Kidney (tissue), 14 donors: Measurements from ENCODE around the gene SNTG2. TPM values are rescaled to one million over a fixed set of nuclear protein-coding genes. Genes with fewer than 3 reads are reported as not detected.
A peak's percentile ranks its signal among the peaks of the same experiment; 100 is the strongest.

ENCODE experiments used
- DNase-seq, 5 donors: peaks; one replicate each; pipeline ENCODE4 v3.0.0-alpha.2; 2013 to 2020
- FAIRE-seq: peaks from 2 replicates; lab custom pipeline; 2012; peaks lifted over from hg19 to GRCh38; lab: Jason Lieb, UNC
- H3K27ac ChIP-seq, 2 donors: one replicate each; pipeline ENCODE4 v1.7.0; 2013; ENCODE audit warnings: low read depth in 2 of 2, low read length in 2 of 2, inconsistent platforms in 1 of 2
- H3K27me3 ChIP-seq: one replicate; pipeline ENCODE4 v1.7.1; 2013; ENCODE audit warnings: low read length, inconsistent platforms; ENCODE audit not compliant: control insufficient read depth, insufficient read depth
- H3K36me3 ChIP-seq, 3 donors: one replicate each; pipeline versions ENCODE4 v1.7.0 to v1.7.1; 2013; ENCODE audit warnings: low read length in 3 of 3, control low read depth in 1 of 3, inconsistent platforms in 1 of 3; ENCODE audit not compliant: insufficient read depth in 3 of 3, control insufficient read depth in 2 of 3
- H3K4me1 ChIP-seq, 3 donors: one replicate each; pipeline versions ENCODE4 v1.7.0 to v1.7.1; 2013; ENCODE audit warnings: low read length in 3 of 3, inconsistent platforms in 1 of 3, low read depth in 1 of 3; ENCODE audit not compliant: control insufficient read depth in 2 of 3, insufficient read depth in 2 of 3
- H3K4me3 ChIP-seq, 3 donors: one replicate each; pipeline versions ENCODE4 v1.7.0 to v1.8.1; 2013; ENCODE audit warnings: low read length in 3 of 3, control low read depth in 1 of 3, inconsistent platforms in 1 of 3
- H3K9ac ChIP-seq, 3 donors: one replicate each; pipeline versions ENCODE4 v1.7.0 to v1.7.1; 2013; ENCODE audit warnings: low read length in 3 of 3, control low read depth in 1 of 3, inconsistent platforms in 1 of 3
- H3K9me3 ChIP-seq, 3 donors: one replicate each; pipeline versions ENCODE4 v1.7.0 to v1.7.1; 2013; ENCODE audit warnings: low read length in 3 of 3, control low read depth in 1 of 3, inconsistent platforms in 1 of 3; ENCODE audit not compliant: control insufficient read depth in 2 of 3, insufficient read depth in 1 of 3
- CTCF ChIP-seq: IDR thresholded peaks from 3 replicates; pipeline ENCODE4 v1.5.1; 2012; ENCODE audit warnings: mild to moderate bottlenecking, moderate library complexity, borderline replicate concordance; ENCODE audit not compliant: insufficient read depth; ENCODE audit errors: extremely low read depth
- intact Hi-C: fragments of 100-400 bp; cut with DNase I; formaldehyde crosslinking; loops from one replicate; pipeline ENCODE4 v1.11.1; 2022
- polyA plus RNA-seq: library from polyadenylated mRNA; stranded (reverse); fragments of 350-450 nt; fragmentation: Illumina TruSeq; extraction: RNeasy Lipid Tissue Mini Kit (QIAGEN cat#74804); gene quantifications from one replicate; pipeline ENCODE4 v1.2.3, GENCODE V29; 2014; ENCODE audit warnings: low read depth, low replicate concordance; ENCODE audit not compliant: insufficient read depth
- total RNA-seq: library from RNA; stranded (reverse); fragmentation: NEBNext Ultra II Directional; extraction: Animal tissue kit (Norgen Biotek cat#: 25700); gene quantifications from one replicate; pipeline ENCODE4 v1.2.1, GENCODE V29; 2021
- donor health status: control.
- donor health status: control.
- donor health status: control.
- donor health status: control.
- donor health status: control.
- donor health status: DM: yes; HTN: yes; CAD: no.
- donor health status: Normal renal cell carcinoma (clear cell type).

SNTG2 gene
- total and polyA plus RNA-seq, 2 donors from 2014 or later: 2.2 TPM; not detected in 1

- DNase-seq (no peak), FAIRE-seq (no peak)
- no peak for TF ChIP-seq CTCF
- H3K9me3 ChIP-seq: peaks cover 0 to 2% (median 0%) of the 10 kb centered on the region in 3 donors
- H3K27ac ChIP-seq: no peak overlapping the region
- no peak overlapping the region for H3K4me3 ChIP-seq
- no peaks in the 10 kb centered on the region for H3K4me1 ChIP-seq
- no peaks in the 10 kb centered on the region for H3K27me3 ChIP-seq
- intact Hi-C loops: no loop called here
- no peak overlapping the region for H3K9ac ChIP-seq
- no peaks in the 10 kb centered on the region for H3K36me3 ChIP-seq
Observed at GRCh38 chr2:1047485-1047884, 96.8 kb downstream of the SNTG2 start.

- FAIRE-seq (no peak), DNase-seq (no peak)
- Histone ChIP-seq H3K36me3 (no peaks in the 10 kb centered on the region), H3K9me3 (peaks cover 0 to 2% (median 0%) of the 10 kb centered on the region in 3 donors), H3K9ac (no peak overlapping the region), H3K27ac (no peak overlapping the region), H3K27me3 (no peaks in the 10 kb centered on the region), H3K4me1 (no peaks in the 10 kb centered on the region), H3K4me3 (no peak overlapping the region)
- intact Hi-C loops: no loop called here
- TF ChIP-seq CTCF: no peak
Observed at GRCh38 chr2:1049691-1050090, 99.0 kb downstream of the SNTG2 start.

GRCh38 chr2:1051075-1051474 is 100.4 kb downstream of the SNTG2 start:
- no peaks in the 10 kb centered on the region for H3K4me1 ChIP-seq
- no peak overlapping the region for H3K4me3 ChIP-seq
- H3K9me3 ChIP-seq: peaks cover 0 to 2% (median 0%) of the 10 kb centered on the region in 3 donors
- TF ChIP-seq CTCF: no peak
- H3K27me3 ChIP-seq: no peaks in the 10 kb centered on the region
- H3K9ac ChIP-seq: no peak overlapping the region
- DNase-seq (peak in 2 of 5 donors; percentile 47 to 58), FAIRE-seq (no peak)
- H3K27ac ChIP-seq: no peak overlapping the region
- no peaks in the 10 kb centered on the region for H3K36me3 ChIP-seq
- intact Hi-C loops: no loop called here

- FAIRE-seq: no peak
- Histone ChIP-seq H3K27ac (no peak overlapping the region), H3K9me3 (no peaks in the 10 kb centered on the region), H3K4me3 (no peak overlapping the region), H3K27me3 (no peaks in the 10 kb centered on the region), H3K36me3 (no peaks in the 10 kb centered on the region), H3K9ac (no peak overlapping the region), H3K4me1 (no peaks in the 10 kb centered on the region)
- no peak for TF ChIP-seq CTCF
- peak in 3 of 5 donors; percentile 65 to 83 (median 81) for DNase-seq
- intact Hi-C loops: no loop called here
Observed at GRCh38 chr2:1052771-1053191, 102.1 kb downstream of the SNTG2 start.
